ENCODE results near the gene CSF2RB.

CSF2RB gene

DNA sequence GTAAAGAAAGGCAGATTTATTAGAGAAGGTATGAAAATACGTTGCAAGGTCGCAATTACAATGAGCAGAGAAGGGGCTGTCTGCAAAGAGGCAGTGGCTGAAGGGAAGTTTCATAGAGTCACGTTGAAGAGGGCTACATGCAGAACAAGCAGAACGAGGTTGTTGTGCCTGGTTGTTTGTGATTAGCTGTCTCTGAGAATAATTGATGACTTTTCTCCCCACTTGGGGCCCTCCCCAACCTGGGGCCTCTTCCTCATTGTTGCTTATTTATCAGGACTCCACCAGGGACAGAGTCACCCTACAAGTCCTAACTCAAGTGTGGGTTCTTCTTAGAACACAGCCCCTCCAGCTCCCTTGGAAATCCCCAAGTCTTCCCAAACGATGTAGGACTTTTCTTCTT lies 29.1 kb downstream of the CSF2RB start:
- TF ChIP-seq, protein P1, sequence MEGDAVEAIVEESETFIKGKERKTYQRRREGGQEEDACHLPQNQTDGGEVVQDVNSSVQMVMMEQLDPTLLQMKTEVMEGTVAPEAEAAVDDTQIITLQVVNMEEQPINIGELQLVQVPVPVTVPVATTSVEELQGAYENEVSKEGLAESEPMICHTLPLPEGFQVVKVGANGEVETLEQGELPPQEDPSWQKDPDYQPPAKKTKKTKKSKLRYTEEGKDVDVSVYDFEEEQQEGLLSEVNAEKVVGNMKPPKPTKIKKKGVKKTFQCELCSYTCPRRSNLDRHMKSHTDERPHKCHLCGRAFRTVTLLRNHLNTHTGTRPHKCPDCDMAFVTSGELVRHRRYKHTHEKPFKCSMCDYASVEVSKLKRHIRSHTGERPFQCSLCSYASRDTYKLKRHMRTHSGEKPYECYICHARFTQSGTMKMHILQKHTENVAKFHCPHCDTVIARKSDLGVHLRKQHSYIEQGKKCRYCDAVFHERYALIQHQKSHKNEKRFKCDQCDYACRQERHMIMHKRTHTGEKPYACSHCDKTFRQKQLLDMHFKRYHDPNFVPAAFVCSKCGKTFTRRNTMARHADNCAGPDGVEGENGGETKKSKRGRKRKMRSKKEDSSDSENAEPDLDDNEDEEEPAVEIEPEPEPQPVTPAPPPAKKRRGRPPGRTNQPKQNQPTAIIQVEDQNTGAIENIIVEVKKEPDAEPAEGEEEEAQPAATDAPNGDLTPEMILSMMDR (IDR thresholded peaks at IDR 0.05), result no peak

DNA sequence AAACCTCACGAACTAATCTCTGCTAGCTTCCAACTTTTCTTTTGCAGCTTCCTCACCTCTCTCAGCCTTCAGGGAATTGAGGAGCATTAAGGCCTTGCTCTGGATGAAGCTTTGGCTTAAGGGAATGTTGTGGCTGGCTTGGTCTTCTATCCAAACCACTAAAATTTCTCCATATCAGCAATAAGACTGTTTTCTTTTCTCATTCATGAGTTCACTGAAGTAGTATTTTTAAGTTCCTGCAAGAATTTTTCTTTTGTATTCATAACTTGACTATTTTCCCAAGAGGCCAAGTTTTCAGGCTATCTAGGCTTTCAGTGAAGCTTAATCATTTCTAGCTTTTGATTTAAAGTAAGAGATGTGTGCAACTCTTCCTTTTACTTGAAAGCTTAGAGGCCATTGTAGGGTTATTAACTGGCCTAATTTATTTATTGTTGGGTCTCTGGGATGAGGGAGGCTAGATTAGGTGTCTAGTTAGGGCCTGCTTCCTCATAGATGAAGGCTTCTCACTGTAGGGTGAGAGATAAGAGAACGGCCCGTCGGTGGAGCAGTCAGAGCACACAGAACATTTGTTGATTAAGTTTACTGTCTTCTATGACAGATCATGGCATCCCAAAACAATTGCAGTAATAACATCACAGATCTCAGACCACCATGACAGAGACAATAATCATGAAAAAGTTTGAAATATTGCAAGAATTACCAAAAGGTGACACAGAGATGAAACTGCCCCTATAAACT lies 33.2 kb downstream of the CSF2RB start:
- TF ChIP-seq, protein P1 (IDR thresholded peaks at IDR 0.05), result no peak

GRCh38 chr22:36948273-36949225 lies 35.1 kb downstream of the CSF2RB start:
- TF ChIP-seq, protein P1 (IDR thresholded peaks at IDR 0.05), result no peak

DNA sequence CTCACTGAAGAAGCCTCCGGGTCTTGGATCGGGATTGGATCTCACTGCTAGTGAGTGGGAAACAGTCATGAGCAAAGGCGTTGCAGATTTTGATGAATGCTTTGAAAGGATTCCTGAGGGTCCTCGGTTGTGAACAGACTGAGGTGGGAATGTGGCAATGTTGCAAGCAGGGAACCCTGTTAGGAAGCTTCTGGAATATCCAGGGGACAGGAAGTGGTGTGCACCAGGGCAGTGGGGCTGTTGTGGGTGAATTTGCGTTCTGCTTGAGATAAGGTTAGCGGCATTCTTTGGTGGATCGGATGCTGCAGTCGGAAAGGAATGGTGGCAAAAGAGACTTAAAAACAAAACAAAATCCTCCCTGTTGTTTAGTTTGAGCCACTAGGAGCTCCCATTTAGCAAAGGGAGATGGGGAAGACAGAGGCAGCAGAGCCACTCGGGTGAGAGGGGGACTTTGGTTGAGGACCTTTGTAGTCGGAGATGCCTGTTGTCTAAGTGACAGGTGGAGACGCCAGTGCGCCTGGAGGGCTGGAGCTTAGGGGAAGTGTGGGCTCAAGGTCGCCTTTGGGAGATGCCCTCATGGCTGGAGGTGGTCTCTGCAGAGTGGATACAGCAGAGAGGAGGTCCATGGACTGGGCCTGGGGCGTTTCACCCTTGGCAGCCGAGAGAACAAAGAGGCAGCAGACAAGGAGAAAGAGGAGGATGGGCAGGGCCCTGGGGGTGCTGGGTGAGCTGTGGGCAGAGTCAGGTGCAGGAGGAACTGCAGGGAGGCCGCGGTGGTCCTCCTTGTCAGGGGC lies 37.6 kb downstream of the CSF2RB start:
- TF ChIP-seq, protein P1 (IDR thresholded peaks at IDR 0.05), result no peak

DNA sequence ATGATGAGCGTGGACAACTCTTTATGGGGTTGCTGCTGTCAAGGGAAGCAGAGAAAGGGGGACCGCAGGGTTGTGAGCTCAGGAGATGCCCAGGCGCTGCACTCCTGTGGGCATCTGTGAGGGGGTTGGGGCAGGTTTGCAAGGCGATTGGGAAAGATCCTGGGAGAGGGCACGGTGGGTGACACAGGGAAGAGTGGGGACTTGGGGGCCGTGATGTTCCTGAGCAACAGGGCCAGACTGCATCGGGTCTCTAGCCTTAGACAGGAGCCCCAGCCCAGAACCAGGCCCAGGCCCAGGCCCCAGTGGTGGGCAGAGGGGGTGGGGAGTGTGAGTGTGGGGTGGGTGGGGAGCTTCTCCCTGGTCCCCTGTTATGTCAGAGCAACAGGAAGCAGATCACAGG lies 38.3 kb downstream of the CSF2RB start:
- TF ChIP-seq, protein P1 (IDR thresholded peaks at IDR 0.05), result no peak

GRCh38 chr22:36953239-36954080 lies 40.0 kb downstream of the CSF2RB start:
- TF ChIP-seq, protein P1 (IDR thresholded peaks at IDR 0.05), result no peak

Data from LNCAP (cell line).